ENCODE results near the gene CHAT.

Gene CHAT

GRCh38 chr10:49647554-49647953 is 33.7 kb downstream of the CHAT start:
- no peak for TF ChIP-seq CTCF (IDR thresholded peaks at IDR 0.05; ENCODE audit: control insufficient read depth, extremely low read depth, insufficient read depth)

GRCh38 chr10:49647985-49648795 is 34.4 kb downstream of the CHAT start:
- no peak overlapping the region for H3K4me3 ChIP-seq (ENCODE audit: low read depth, low read length)
- TF ChIP-seq CTCF (IDR thresholded peaks at IDR 0.05; ENCODE audit: control insufficient read depth, extremely low read depth, insufficient read depth) = no peak
- no peak for DNase-seq (ENCODE audit: low read depth)

More at GRCh38 chr10:49647554-49647953, 33.7 kb downstream of the CHAT start:
- no peak for DNase-seq (ENCODE audit: low read depth)
- H3K4me3 ChIP-seq (ENCODE audit: low read depth, low read length) = no peak overlapping the region

GRCh38 chr10:49649294-49649693 is 35.5 kb downstream of the CHAT start:
- no peak for DNase-seq (ENCODE audit: low read depth)
- no peak for TF ChIP-seq CTCF (IDR thresholded peaks at IDR 0.05; ENCODE audit: control insufficient read depth, extremely low read depth, insufficient read depth)
- no peak overlapping the region for H3K4me3 ChIP-seq (ENCODE audit: low read depth, low read length)

GRCh38 chr10:49649936-49650723 is 36.3 kb downstream of the CHAT start:
- no peak for DNase-seq (ENCODE audit: low read depth)
- H3K4me3 ChIP-seq (ENCODE audit: low read depth, low read length) = no peak overlapping the region
- no peak for TF ChIP-seq CTCF (IDR thresholded peaks at IDR 0.05; ENCODE audit: control insufficient read depth, extremely low read depth, insufficient read depth)

GRCh38 chr10:49650724-49651034 is 36.8 kb downstream of the CHAT start:
- no peak for DNase-seq (ENCODE audit: low read depth)
- H3K4me3 ChIP-seq (ENCODE audit: low read depth, low read length) = no peak overlapping the region
- TF ChIP-seq CTCF (IDR thresholded peaks at IDR 0.05; ENCODE audit: control insufficient read depth, extremely low read depth, insufficient read depth) = no peak

- no peak for TF ChIP-seq CTCF (IDR thresholded peaks at IDR 0.05; ENCODE audit: control insufficient read depth, extremely low read depth, insufficient read depth)
- H3K4me3 ChIP-seq (ENCODE audit: low read depth, low read length) = no peak overlapping the region
- DNase-seq (ENCODE audit: low read depth) = no peak
Observed at GRCh38 chr10:49651039-49651835, 37.4 kb downstream of the CHAT start.

Data from LNCaP clone FGC (cell line).